ENCODE results near the gene OR10G4.
"Not testable (repeated sequence)": the region's sequence is repeated elsewhere in the genome, so short reads cannot be mapped to it uniquely, and the experiment has no call there.

The OR10G4 gene, protein sequence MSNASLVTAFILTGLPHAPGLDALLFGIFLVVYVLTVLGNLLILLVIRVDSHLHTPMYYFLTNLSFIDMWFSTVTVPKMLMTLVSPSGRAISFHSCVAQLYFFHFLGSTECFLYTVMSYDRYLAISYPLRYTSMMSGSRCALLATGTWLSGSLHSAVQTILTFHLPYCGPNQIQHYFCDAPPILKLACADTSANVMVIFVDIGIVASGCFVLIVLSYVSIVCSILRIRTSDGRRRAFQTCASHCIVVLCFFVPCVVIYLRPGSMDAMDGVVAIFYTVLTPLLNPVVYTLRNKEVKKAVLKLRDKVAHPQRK

DNA sequence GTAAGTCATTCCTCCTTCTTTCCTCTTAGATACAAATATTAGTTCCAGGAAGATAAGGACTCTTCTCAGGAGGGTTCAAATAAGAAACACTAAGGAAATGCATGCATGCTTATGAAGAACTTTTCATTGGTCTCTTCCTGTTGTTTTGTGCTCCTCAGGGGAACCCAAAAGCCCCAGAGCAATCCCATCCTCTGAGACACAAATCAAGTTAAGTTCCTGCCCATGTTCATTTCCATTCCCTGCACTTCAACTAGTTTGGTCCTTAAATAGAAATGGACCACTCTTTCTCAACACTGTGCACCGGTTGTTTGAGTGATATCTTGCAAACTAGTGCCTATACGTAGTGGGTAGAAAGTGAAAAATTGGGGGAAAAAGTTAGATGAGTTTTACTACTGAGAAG lies at the start of gene OR10G4:
TSS of gene OR10G4 (plus strand) at position 301 of the 400 bp plus-strand sequence. CDS start 2,578 bp downstream, outside the sequence.
- no peak for TF ChIP-seq ZFX (IDR thresholded peaks at IDR 0.05)
- TF ChIP-seq, protein P1, sequence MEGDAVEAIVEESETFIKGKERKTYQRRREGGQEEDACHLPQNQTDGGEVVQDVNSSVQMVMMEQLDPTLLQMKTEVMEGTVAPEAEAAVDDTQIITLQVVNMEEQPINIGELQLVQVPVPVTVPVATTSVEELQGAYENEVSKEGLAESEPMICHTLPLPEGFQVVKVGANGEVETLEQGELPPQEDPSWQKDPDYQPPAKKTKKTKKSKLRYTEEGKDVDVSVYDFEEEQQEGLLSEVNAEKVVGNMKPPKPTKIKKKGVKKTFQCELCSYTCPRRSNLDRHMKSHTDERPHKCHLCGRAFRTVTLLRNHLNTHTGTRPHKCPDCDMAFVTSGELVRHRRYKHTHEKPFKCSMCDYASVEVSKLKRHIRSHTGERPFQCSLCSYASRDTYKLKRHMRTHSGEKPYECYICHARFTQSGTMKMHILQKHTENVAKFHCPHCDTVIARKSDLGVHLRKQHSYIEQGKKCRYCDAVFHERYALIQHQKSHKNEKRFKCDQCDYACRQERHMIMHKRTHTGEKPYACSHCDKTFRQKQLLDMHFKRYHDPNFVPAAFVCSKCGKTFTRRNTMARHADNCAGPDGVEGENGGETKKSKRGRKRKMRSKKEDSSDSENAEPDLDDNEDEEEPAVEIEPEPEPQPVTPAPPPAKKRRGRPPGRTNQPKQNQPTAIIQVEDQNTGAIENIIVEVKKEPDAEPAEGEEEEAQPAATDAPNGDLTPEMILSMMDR (conservative IDR thresholded peaks at IDR 0.05): no peak
- no peak within 1 kb of the TSS for H3K27ac ChIP-seq

DNA sequence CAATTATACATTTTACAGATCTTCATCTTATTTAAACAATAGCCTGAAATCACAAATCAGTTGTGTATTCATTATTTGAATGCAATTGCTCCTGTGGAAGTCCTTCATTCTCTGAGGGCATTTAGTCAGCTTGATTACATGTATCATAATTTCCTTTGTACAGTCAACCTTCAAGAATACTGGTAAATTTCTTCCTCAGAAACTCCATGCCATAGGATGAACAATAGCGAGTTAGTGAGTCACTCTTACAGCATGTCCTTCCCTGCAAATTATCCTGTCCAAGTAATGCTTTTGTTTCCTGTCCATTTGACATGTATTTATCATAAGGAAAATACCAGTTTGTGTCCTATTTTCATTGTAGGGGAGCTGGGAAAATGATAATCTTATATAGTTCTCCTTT lies 39.0 kb upstream of the OR10G4 start:
- H3K27ac ChIP-seq: no peak overlapping the region
- TF ChIP-seq, protein P1 (conservative IDR thresholded peaks at IDR 0.05): no peak
- no peak for TF ChIP-seq ZFX (IDR thresholded peaks at IDR 0.05)

DNA sequence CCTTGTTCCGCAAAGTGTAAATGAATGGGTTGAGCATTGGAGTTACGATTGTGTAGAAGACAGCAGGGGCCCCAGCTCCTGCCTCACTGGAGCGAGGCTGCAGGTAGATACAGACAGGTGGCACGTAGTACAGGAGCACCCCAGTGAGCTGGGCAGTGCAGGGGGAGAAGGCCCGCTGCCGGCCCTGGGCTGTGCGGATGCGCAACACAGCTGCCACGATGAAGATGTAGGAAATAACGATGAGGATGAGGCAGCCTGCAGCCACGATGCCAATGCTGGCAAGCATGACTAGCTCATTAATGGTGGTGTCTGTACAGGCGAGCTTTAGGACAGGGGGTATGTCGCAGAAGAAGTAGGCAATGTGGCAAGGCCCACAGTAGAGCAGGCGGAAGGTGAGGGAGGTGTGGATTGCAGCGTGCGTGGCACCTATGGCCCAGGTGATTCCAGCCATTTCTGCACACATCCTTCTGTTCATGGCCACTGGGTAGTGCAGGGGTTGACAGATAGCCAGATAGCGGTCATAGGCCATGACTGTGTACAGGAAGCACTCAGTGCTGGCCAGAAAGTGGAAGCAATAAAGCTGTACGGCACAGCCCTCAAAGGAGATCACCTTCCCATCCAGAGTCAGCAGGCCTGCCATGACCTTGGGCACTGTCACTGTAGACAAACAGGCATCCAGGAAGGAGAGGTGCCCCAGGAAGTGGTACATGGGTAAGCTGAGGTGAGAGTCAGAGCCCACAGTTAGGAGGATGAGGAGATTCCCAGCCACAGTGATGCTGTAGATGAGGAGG lies 35.8 kb upstream of the OR10G4 start:
- TF ChIP-seq, protein P1 (conservative IDR thresholded peaks at IDR 0.05): no peak
- no peak for TF ChIP-seq ZFX (IDR thresholded peaks at IDR 0.05)
- H3K27ac ChIP-seq: no peak overlapping the region

DNA sequence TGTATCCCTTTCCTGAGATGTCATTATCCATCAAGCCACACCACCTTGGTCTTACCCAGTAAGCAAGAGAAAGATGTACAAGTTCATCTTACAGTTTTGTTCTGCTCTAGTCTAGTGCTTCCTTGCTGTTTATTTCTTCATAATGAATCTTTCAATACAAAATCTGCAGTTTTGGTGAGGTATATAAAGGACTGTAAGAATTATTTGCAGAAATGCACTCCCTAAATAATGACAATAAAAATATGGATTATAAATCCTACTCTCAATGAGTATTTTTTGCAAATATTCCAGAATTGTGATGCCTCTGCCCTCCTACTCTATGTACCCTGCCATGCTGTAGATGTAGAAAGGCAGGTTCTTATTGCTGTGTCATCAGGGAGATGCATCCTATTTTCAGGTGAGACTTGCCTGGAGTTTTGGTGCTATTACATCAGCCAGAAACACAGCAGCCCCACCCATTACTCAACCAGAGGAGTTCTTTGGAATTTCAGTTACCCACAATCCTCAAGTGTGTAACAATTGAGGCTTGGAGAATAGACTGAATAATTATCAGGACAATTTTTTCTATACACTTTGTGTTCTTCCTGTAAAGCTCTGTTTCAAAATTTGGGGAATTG lies 35.0 kb upstream of the OR10G4 start, which contains the start of gene OR10S1:
TSS of gene OR10S1 (minus strand) at position 51 of the 617 bp plus-strand sequence. CDS start 117 bp downstream, outside the sequence.
- TF ChIP-seq ZFX (IDR thresholded peaks at IDR 0.05): no peak
- TF ChIP-seq, protein P1 (conservative IDR thresholded peaks at IDR 0.05): no peak
- no peak within 1 kb of the TSS for H3K27ac ChIP-seq

DNA sequence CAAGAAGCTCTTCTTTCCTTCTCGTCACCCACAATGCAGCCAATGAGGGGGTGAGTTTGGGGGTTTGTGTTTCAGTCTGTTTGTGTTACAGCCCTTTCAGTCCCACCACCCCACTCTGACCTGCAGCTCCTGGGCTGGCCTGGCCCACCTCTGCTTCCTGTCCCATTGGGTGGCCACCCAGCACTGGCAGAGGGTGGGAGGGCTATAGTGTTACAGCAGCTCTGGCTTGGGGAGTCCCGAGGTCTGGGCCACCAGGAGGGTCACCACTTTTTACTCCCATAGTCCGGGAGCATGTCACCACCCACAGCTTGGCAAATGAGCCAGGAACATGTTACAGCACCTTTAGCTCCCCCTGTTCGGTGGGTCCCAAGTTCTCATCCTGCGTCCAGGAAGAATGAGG lies 33.5 kb upstream of the OR10G4 start:
- TF ChIP-seq ZFX (IDR thresholded peaks at IDR 0.05): no peak
- TF ChIP-seq, protein P1 (conservative IDR thresholded peaks at IDR 0.05): no peak
- no peak overlapping the region for H3K27ac ChIP-seq

DNA sequence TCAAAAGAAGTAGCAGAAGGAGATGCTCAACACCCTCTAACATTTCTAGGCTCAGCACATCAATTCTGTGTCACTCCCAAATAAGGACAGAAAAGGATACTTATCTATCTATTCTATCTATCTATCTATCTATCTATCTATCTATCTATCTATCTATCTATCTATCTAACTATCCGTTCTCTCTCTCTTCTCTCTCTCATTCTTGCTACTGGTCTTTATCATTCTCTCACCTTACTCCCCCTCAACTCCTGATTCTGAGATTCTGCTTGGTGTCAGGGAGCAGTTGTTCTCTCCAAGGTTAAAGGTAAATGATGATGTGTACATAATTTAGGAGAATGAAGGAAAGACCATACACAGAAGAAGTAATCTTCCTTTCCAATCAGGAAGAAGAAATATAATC lies 17.7 kb upstream of the OR10G4 start, which contains the start of gene OR10G6:
TSS of gene OR10G6 (minus strand) at position 43 of the 400 bp plus-strand sequence. CDS start at position 43, 0 bp downstream.
- H3K27ac ChIP-seq: no peak within 1 kb of the TSS
- TF ChIP-seq, protein P1 (conservative IDR thresholded peaks at IDR 0.05): no peak
- TF ChIP-seq ZFX (IDR thresholded peaks at IDR 0.05): no peak

DNA sequence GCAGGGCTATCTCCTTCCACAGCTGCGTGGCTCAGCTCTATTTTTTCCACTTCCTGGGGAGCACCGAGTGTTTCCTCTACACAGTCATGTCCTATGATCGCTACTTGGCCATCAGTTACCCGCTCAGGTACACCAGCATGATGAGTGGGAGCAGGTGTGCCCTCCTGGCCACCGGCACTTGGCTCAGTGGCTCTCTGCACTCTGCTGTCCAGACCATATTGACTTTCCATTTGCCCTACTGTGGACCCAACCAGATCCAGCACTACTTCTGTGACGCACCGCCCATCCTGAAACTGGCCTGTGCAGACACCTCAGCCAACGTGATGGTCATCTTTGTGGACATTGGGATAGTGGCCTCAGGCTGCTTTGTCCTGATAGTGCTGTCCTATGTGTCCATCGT lies 3.0 kb downstream of the OR10G4 start:
- H3K27ac ChIP-seq: not testable (repeated sequence)

Data from C4-2B (cell line).